ENCODE results near the gene TNFRSF12A.
A peak's percentile ranks its signal among the peaks of the same experiment; 100 is the strongest.

TNFRSF12A gene

DNA sequence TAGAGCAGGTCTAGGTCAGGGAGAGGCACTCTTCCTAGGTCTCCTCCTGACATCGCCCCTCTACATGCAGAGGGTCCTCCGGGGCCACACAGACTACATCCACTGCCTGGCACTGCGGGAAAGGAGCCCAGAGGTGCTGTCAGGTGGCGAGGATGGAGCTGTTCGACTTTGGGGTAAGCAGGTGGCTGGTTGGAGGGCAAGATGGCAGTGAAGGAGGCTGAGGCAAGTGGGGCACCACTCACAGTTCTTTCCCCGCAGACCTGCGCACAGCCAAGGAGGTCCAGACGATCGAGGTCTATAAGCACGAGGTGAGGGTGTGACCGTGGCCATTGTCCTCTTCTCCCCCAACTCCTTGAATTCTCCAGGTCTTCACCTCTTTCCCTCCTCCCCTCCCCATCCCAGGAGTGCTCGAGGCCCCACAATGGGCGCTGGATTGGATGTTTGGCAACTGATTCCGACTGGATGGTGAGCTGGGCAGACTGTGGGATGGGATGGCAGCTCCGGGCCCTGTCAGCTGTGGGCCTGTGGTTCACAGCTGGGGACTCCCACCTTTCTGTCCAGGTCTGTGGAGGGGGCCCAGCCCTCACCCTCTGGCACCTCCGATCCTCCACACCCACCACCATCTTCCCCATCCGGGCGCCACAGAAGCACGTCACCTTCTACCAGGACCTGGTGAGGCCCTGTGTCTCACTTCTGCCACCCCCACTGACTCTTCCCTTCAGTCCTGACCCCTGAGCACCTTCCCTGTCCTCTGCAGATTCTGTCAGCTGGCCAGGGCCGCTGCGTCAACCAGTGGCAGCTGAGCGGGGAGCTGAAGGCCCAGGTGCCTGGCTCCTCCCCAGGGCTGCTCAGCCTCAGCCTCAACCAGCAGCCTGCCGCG, 6.7 kb downstream of the TNFRSF12A start:
- no peak for DNase-seq (ENCODE audit: low read depth, low spot score)

- no peak for DNase-seq (ENCODE audit: low read depth, low spot score)
Observed at GRCh38 chr16:3027489-3027795, 7.3 kb downstream of the TNFRSF12A start.

DNA sequence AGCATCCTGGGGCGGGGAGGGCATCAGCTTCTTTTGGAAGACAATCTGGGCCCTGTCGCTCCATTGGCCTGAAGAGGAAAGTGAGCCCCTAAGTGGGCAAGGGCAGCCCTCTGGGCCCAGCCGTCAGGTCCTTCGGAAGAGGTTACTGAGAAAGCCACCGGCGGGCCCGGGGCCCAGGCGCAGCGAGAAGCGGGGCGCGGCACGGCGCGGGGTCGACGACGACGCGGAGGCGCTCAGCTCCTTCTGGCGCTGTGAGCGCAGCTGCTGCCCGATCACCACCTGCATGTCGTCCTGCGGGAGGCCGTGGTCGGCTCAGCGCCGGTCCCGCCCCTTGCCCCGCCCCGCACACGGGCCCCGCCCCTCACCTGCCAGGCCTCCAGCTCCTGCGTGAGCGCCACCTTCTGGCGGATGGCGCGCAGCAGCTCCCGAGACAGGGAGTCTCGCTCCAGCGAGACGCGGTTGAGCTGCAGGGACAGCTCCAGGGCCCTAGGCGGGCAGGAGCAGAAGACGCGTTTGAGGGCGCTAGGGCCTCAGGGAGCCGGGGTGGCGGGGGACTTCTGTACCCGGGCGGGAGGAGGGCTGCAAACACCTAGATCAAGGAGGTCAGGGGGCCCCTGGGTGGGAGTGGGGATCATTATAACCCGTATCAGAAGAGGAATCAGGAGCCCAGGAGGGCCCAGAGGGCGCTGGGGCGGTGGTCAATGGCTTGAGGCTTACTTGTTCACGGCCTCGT, 8.0 kb downstream of the TNFRSF12A start:
- peak; percentile 77 for DNase-seq (ENCODE audit: low read depth, low spot score)

GRCh38 chr16:3028716-3029319, 8.7 kb downstream of the TNFRSF12A start:
- no peak for DNase-seq (ENCODE audit: low read depth, low spot score)

- no peak for DNase-seq (ENCODE audit: low read depth, low spot score)
Observed at GRCh38 chr16:3029491-3030221, 9.5 kb downstream of the TNFRSF12A start.

DNA sequence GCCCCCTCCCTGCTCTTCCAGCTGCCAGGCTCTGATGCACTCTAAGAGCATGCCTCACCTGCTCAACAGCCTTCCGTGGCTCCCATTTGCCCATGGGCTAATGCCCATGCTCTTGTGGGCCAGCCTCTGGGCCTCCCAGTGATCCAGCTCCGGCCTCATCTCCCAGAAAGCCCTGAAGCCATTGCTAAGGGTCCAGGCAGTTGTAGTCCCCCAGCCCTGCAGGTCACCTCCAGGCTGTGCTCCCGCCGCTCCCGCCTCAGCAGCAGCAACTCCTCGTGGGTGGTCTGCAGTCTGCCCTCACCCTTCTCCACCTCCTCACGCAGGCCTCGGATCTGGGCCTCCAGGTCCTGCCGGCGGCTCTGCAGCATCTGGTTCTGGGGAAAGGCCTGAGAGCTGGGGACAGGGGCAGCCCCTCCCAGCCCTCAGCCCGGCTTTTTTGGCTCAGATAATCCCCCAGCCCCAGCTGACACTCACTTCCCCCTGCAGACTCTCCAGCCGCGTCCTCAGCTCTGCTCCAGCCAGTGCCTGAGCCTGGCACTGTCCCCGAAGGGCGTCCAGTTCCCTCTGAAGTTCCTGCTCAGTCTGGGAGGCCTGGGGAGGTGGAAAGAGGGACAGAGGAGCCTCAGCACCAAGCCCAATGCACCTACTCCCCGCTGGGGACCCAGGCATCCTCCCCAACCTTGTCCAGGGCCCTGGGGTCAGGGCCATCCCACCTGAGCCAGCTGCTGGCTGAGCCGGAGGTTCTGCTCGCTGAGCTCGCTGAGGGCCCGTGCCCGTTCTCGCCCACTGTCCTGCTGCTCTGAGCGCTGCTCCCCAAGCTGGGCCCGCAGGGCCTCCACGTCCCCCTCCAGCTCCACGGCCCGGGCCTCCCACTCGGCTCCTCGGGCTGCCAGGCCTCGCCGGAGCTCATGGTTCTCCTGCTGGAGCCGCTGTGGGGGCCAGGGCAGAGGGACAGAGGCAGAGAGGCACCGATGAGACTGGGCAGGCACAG, 10.3 kb downstream of the TNFRSF12A start:
- no peak for DNase-seq (ENCODE audit: low read depth, low spot score)

- no peak for DNase-seq (ENCODE audit: low read depth, low spot score)
Observed at GRCh38 chr16:3032624-3033023, 12.5 kb downstream of the TNFRSF12A start.

- DNase-seq (ENCODE audit: low read depth, low spot score) = no peak
Observed at GRCh38 chr16:3035289-3035971, 15.3 kb downstream of the TNFRSF12A start.

- no peak for DNase-seq (ENCODE audit: low read depth, low spot score)
Observed at GRCh38 chr16:3035972-3036725, 16.0 kb downstream of the TNFRSF12A start.

DNA sequence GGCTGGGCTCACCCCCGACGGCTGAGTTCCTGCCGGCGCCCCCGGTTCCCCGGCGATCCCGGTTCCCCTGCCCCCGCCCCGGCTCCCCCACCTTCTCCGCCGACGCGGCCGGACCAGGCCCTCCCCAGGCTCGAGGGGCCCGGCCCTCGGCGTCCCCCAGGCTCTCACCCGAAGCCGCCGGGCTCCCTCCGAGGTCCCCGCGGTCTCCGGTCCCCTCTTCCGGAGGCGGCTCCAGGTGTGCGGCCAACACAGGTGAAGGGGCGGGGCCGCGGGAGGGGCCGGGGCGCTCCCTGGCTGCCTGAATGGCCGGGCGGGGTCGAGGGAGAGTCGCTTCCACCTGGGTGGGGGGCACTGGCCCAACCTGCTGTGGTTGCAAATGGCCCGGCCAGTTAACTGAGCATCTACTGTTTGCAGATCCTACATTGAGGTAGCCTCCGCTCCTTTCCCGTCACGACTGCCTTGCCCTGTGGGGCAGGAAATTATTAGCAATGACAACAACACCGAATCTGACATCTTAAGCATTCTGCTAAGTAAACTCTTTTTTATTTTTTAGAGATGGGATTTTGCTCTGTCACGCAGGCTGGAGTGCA, 16.7 kb downstream of the TNFRSF12A start, which contains the start of gene BICDL2:
Gene BICDL2 (minus strand): TSS at position 219 of the 590 bp plus-strand sequence. CDS start 1,448 bp downstream, outside the sequence.
- DNase-seq (ENCODE audit: low read depth, low spot score) = no peak

- no peak for DNase-seq (ENCODE audit: low read depth, low spot score)
Observed at GRCh38 chr16:3038256-3038655, 18.1 kb downstream of the TNFRSF12A start.

- DNase-seq (ENCODE audit: low read depth, low spot score) = no peak
Observed at GRCh38 chr16:3038896-3039295, 18.7 kb downstream of the TNFRSF12A start.

DNA sequence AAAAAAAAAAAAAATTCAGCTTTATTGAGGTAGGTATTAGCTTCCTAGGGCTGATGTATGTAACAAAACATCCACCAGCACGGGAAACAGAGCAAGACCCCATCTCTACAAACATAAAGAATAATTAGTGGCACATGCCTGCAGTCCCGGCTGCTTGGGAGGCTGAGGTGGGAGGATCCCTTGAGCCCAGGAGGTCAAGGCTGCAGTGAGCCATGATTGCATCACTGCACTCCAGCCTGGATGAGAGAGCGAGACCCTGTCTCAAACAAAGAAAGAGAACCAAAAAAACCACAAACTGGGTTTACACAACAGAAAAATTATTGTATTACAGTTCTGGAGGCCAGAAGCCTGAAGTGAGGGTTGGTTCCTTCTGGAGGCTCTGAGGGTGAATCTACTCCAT, 22.2 kb downstream of the TNFRSF12A start:
- no peak for DNase-seq (ENCODE audit: low read depth, low spot score)

DNA sequence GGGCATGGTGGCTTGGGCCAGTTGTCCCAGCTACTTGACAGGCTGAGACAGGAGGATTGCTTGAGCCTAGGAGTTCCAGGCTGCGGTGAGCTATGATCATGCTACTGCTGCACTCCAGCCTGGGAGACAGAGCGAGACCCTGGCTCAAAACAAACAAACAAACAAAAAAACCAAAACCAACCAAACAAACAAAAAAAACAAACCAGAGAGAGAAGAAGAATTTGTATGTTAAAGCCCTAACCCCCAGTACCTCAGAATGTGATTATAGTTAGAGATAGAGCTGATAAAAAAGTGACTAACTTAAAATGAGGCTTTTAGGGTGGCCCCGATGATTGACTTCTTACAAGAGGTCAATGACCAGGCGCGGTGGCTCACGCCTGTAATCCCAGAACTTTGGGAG, 24.5 kb downstream of the TNFRSF12A start:
- DNase-seq (ENCODE audit: low read depth, low spot score) = no peak

DNA sequence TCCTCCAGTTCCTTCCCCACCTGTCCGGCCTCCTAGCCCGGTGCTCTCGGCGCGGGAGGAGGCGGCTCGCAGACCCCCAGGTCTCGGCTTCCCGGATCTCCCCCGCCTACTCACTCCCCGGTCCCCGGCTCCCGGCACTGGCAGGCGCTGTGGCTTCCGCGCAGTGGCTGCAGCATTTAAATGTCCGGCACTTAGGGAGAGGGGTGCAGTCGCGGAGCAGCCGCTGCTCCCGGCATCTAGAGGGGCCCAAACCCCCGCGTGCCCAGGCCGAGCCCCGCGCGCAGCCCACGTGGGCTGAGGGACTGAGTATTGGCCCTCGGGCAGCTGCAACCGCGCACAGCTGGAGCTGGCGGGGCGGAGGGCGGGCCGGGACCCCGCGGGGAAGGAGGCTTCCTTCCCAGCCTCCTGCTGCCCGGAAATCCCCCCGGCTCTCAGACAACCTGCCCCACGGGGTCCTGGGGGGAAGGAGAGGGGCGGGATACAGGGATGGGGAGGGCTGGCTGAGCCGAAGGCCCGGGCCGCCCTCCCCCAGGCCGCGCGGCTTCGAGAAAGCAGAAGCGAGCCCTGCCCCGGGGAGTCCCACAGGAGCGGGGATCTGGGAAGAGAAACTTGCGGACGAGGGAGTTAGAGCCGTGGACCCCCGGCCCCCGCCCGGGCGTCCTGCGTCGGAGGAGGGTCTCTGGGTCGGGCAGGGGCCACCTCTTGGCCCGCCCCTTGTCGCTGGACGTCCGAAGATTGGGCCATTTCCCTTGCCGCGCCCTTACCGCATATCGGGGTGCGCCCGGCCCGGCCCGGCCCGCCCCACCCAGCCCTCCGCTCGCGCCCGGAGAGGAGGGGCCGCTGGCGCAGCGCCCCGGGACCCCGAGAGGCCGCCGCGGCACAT, 25.8 kb downstream of the TNFRSF12A start, which contains the start of gene MMP25:
Gene MMP25 (plus strand): TSS at position 804 of the 883 bp plus-strand sequence. CDS start 357 bp downstream, outside the sequence.
- no peak for DNase-seq (ENCODE audit: low read depth, low spot score)

GRCh38 chr16:3046641-3047386, 26.6 kb downstream of the TNFRSF12A start:
- DNase-seq (ENCODE audit: low read depth, low spot score) = no peak

DNA sequence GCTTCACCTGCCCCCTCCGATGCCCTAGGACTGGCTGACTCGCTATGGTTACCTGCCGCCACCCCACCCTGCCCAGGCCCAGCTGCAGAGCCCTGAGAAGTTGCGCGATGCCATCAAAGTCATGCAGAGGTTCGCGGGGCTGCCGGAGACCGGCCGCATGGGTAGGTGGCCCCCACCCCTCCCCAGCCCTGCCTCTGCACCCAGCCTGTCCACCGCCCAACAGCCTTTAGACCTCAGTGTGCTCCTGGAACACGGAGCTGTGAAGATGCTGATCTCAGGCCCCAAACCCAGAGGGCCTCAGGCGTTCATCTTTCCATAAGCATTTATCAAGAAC, 27.2 kb downstream of the TNFRSF12A start:
- DNase-seq (ENCODE audit: low read depth, low spot score) = no peak

Measured in activated naive CD8-positive, alpha-beta T cell treated with anti-CD3 and anti-CD28 coated beads, Interleukin-2, amount 50 U/mL, for 16 hours (primary cell).